Measurements from ENCODE around the gene GAS6.
"Not testable (repeated sequence)": the region's sequence is repeated elsewhere in the genome, so short reads cannot be mapped to it uniquely, and the experiment has no call there.

GAS6 gene

GRCh38 chr13:113789931-113790330, 73.9 kb downstream of the GAS6 start:
- DNase-seq (ENCODE audit: low read depth), result not testable (repeated sequence)

GRCh38 chr13:113789167-113789566, 74.7 kb downstream of the GAS6 start:
- no peak for DNase-seq (ENCODE audit: low read depth)

GRCh38 chr13:113788413-113789135, 75.3 kb downstream of the GAS6 start:
- no peak for DNase-seq (ENCODE audit: low read depth)

GRCh38 chr13:113787694-113788093, 76.2 kb downstream of the GAS6 start:
- DNase-seq (ENCODE audit: low read depth), result no peak

- no peak for DNase-seq (ENCODE audit: low read depth)
Observed at GRCh38 chr13:113786262-113786841, 77.5 kb downstream of the GAS6 start.

- no peak for DNase-seq (ENCODE audit: low read depth)
Observed at GRCh38 chr13:113785051-113786010, 78.5 kb downstream of the GAS6 start.

GRCh38 chr13:113784645-113785024, 79.2 kb downstream of the GAS6 start:
- no peak for DNase-seq (ENCODE audit: low read depth)

- no peak for DNase-seq (ENCODE audit: low read depth)
Observed at GRCh38 chr13:113783966-113784644, 79.8 kb downstream of the GAS6 start.

GRCh38 chr13:113783200-113783881, 80.5 kb downstream of the GAS6 start:
- no peak for DNase-seq (ENCODE audit: low read depth)

GRCh38 chr13:113782472-113782871, 81.4 kb downstream of the GAS6 start:
- no peak for DNase-seq (ENCODE audit: low read depth)

GRCh38 chr13:113781571-113781970, 82.3 kb downstream of the GAS6 start:
- DNase-seq (ENCODE audit: low read depth), result no peak

- DNase-seq (ENCODE audit: low read depth), result no peak
Observed at GRCh38 chr13:113777311-113778260, 86.3 kb downstream of the GAS6 start.

GRCh38 chr13:113776231-113777125, 87.4 kb downstream of the GAS6 start:
- DNase-seq (ENCODE audit: low read depth), result no peak

GRCh38 chr13:113775451-113776145, 88.3 kb downstream of the GAS6 start:
- DNase-seq (ENCODE audit: low read depth), result no peak

- no peak for DNase-seq (ENCODE audit: low read depth)
Observed at GRCh38 chr13:113774177-113775107, 89.4 kb downstream of the GAS6 start.

GRCh38 chr13:113771709-113772331, 92.1 kb downstream of the GAS6 start:
- no peak for DNase-seq (ENCODE audit: low read depth)

GRCh38 chr13:113770937-113771336, 92.9 kb downstream of the GAS6 start:
- no peak for DNase-seq (ENCODE audit: low read depth)
